ENCODE measurements around the gene SPATA21.

DNA sequence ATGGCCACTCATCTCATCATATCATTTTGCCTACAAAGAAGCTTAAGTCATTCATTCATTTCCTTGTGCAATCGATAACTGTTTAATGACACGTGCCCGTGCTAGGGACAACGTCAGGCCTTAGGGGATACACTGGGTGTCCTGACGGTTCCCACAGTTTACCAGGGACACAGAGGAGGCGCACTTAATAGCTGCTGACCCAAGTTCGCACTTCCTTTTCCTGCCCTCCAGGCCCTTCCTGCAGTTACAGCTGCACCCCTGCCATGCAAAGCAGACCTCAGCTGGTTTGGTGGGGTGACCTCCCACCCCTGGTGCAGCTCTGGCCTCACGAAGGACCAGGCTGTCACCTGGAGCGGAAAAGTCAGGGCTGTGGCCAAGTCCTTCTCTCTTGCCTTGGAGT is 4.2 kb downstream of the SPATA21 start:
- TF ChIP-seq POLR2AphosphoS5 (IDR thresholded peaks at IDR 0.05; ENCODE audit: low read depth, low read length) (no peak), POLR2A (IDR thresholded peaks at IDR 0.05; ENCODE audit: low read depth, low read length) (no peak)
